D721Med (cell line): ENCODE results near the gene PDLIM7.

Source experiments
- DNase-seq: peaks from one replicate; pipeline ENCODE4 v3.0.0; 2011; ENCODE audit warnings: low spot score; ENCODE audit not compliant: insufficient read length
- FAIRE-seq: peaks from 2 replicates; lab custom pipeline; 2011; peaks lifted over from hg19 to GRCh38; lab: Jason Lieb, UNC
- TF ChIP-seq, protein P1 (sequence below): IDR thresholded peaks from 2 replicates; pipeline ENCODE4 v1.5.1; 2012; ENCODE audit warnings: mild to moderate bottlenecking, control low read depth; ENCODE audit not compliant: insufficient read depth; ENCODE audit errors: missing control alignments

PDLIM7 gene

DNA sequence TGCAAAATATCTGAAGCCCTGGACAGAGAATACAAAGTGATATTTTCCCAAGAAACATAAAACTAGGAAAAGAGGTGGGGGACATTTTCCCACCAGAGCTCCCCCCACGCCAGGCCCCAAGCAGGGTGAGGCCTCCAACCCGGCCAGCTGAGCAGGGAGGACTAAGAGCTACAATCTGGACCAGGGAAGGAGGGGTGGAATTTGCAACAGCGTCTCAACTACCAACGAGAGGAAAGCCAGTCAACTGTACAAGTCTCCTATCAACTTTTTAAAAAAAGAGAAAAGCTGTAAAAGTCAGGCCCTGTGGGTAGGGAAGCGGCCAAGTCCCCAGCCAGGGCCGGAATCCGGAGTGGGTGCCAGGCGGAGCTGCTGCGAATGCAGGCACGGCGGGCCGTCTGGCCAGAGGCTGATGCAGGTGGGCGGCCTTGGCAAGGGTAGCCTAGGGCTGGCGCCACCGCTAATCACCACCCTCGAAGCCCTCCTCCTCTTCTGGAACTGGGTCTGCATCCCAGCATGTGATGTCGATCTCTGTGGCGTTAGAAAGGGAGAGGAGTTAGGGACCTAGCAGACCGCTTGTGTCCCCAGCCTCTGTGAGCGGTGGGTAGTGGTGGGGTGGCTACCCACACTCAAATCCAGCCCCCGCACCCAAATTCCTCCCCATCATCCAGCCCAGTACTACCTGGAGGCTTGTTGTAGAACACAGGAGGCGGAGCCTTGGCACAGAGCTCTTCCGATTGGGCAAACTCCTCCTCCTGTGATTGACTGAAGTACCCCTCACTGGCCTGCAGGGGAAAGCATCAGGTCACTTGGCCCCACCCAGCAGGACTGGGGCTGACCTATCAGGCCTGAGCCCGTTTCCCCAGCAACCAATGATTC lies 40.2 kb downstream of the PDLIM7 start:
- no peak for FAIRE-seq
- TF ChIP-seq, protein P1, sequence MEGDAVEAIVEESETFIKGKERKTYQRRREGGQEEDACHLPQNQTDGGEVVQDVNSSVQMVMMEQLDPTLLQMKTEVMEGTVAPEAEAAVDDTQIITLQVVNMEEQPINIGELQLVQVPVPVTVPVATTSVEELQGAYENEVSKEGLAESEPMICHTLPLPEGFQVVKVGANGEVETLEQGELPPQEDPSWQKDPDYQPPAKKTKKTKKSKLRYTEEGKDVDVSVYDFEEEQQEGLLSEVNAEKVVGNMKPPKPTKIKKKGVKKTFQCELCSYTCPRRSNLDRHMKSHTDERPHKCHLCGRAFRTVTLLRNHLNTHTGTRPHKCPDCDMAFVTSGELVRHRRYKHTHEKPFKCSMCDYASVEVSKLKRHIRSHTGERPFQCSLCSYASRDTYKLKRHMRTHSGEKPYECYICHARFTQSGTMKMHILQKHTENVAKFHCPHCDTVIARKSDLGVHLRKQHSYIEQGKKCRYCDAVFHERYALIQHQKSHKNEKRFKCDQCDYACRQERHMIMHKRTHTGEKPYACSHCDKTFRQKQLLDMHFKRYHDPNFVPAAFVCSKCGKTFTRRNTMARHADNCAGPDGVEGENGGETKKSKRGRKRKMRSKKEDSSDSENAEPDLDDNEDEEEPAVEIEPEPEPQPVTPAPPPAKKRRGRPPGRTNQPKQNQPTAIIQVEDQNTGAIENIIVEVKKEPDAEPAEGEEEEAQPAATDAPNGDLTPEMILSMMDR = no peak
- peak; percentile 93 for DNase-seq

DNA sequence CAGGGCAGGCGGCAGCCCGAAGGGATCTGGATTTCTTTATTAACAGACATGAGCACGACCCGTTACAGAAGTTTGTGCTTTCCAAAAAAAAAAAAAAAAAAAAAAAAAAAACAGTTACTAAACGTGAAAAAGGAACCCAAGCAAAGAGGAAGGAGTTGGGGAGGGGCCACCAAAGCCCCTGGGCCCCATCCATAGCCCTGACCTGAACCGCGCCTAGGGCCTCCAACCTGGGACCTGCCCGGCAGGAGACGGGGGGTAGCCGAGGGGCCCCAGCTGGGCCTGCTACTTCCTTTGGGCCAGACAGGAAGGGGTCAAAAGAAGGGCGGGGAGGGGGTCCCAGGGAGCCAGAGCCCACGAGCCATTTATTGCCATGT lies 40.8 kb downstream of the PDLIM7 start:
- DNase-seq (no peak), FAIRE-seq (no peak)
- TF ChIP-seq, protein P1 = no peak

DNA sequence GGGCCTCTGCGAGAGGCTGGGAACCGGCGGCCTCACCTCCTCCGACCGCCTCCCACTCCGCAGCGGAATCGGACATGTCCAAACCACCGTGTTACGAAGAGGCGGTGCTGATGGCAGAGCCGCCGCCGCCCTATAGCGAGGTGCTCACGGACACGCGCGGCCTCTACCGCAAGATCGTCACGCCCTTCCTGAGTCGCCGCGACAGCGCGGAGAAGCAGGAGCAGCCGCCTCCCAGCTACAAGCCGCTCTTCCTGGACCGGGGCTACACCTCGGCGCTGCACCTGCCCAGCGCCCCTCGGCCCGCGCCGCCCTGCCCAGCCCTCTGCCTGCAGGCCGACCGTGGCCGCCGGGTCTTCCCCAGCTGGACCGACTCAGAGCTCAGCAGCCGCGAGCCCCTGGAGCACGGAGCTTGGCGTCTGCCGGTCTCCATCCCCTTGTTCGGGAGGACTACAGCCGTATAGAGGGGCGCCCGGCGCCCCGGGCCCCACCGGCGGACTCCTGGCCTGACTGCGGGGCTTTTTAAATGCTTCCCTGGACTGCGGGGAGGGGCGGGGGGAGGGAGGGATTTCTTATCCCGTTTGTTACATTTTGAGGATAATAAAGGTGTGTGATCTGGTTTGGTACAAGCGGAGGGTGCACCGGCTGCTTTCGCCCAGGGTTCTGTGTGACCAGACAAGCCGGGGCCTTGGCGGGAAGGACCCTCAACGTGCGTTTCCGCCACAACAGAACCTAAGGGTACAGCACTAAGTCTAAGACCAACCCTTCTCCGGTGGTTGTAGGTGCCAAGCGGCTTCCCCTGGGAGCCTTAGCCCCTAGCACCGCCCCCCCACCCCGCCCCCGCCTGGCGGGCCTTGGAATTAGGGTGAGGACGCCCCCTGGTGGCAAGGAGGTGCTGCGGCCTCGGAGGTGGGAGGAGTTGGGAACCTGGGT lies 41.5 kb downstream of the PDLIM7 start:
- TF ChIP-seq, protein P1 = peak; percentile 85
- FAIRE-seq = no peak
- peak; percentile 89 for DNase-seq

DNA sequence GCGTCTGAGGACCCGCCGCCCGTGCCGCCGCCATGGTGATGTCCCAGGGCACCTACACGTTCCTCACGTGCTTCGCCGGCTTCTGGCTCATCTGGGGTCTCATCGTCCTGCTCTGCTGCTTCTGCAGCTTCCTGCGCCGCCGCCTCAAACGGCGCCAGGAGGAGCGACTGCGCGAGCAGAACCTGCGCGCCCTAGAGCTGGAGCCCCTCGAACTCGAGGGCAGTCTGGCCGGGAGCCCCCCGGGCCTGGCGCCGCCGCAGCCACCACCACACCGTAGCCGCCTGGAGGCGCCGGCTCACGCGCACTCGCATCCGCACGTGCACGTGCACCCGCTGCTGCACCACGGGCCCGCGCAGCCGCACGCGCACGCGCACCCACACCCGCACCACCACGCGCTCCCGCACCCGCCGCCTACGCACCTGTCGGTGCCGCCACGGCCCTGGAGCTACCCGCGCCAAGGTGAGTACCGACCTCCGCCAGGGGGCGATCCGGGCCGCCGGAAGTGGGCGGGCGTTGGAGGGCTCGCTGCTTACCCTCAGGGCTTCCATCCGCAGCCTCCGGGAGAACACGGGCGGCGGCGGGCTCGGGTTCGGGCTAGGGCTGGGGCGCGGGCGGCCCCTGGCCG lies 42.3 kb downstream of the PDLIM7 start:
- peak; percentile 74 for DNase-seq
- TF ChIP-seq, protein P1 = peak; percentile 52
- no peak for FAIRE-seq

DNA sequence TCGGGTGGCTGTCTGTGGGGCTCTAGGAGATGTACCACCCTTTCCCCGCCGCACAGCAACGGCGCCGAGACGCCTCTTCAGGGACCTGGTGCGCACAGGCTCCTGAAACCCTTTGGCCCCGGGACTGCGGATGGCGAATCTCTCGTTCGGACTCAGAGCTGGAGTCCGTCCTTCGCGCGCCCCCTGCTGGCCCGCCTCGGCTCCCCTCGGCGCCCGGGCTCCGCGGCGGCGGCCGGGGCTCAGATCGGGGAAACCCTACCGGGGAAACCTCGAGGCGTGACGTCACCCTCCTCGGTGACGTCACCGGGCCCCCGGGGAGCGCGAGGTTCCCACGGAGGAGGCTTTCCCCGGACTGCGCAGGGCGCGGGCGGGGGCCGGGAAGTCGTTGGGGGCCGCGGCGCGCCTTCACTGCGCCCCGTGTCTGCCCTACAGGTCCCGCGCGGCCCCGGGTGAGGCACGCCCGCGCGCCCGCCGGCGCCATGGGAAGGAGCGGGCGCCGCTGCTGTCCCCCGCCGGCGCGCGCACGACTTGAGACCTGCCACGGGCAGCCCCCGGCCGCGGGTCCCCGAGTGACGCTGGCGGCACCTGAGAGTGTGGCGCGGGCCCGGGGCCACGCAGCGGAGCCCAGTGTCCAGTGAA lies 42.9 kb downstream of the PDLIM7 start:
- peak; percentile 99 for DNase-seq
- FAIRE-seq = no peak

DNA sequence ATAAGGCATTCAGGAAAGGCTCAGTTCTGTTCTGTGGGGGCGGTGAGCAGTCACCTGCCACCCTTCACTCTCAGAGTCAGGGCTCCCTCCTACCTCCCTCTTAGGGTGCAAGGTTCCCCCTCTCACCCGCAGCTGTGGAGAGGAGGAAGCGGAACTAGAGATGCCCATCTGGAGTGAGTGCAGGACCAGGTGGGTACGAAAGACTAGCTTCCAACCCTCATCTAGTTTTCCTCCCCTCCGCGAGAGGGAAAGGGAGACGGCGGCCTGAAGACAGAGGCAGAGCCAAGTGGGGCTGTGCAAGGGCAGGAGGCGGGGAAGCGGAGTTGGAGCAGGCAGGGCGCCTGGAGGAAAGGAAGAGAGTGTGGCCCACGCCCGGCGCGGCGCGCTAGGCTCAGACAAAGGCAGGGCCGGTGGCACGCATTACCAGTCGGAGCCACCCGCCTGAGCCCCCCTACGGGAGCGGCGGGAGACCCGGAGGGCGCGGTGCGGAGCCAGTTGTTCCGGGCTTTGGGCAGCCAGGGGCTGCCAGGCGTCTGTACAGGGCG lies 43.5 kb downstream of the PDLIM7 start:
- no peak for DNase-seq
- TF ChIP-seq, protein P1 = no peak
- no peak for FAIRE-seq

More for the DNA sequence above, 42.9 kb downstream of the PDLIM7 start:
- TF ChIP-seq, protein P1 = peak; percentile 82
